GM12873 (cell line): ENCODE data around the gene PARP16.

Experiments
- TF ChIP-seq, protein P1 (sequence below): IDR thresholded peaks from 2 replicates; pipeline ENCODE4 v1.5.1; 2012; ENCODE audit warnings: low read depth, mild to moderate bottlenecking, moderate library complexity, low read length, control low read depth; ENCODE audit not compliant: insufficient read depth; ENCODE audit errors: missing control alignments

Gene PARP16

DNA sequence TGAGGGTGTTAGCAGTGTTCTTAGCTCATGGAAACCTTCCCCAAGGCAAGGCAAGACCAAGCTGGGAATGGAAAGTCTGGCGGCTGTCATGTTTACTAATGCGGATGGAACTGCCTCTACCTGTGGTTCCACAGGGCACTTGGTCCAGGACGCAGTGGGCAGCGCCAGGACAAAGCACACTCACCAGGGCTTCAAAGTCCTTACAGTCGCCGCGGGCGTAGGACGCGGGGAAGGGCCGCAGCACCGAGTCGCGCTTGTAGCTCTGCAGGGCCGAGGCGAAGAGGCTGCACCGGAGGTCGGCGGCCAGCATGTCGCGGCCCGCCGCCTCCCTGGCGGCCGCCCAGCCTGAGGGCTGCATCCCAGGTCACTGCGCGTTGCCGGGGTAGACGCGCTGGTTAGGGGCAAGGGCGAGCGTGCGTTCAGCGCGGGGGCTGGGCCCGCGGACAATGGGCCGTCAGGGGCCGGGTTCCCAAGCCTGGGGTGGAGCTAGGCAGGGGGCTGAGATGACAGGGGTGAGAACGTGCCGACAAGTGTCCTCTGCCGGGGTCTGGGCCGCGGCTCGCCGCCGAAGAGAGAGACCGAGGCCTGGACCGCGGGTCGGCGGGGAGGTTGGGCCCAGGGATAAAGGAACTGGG is 497 bp downstream of the PARP16 start:
- TF ChIP-seq, protein P1, sequence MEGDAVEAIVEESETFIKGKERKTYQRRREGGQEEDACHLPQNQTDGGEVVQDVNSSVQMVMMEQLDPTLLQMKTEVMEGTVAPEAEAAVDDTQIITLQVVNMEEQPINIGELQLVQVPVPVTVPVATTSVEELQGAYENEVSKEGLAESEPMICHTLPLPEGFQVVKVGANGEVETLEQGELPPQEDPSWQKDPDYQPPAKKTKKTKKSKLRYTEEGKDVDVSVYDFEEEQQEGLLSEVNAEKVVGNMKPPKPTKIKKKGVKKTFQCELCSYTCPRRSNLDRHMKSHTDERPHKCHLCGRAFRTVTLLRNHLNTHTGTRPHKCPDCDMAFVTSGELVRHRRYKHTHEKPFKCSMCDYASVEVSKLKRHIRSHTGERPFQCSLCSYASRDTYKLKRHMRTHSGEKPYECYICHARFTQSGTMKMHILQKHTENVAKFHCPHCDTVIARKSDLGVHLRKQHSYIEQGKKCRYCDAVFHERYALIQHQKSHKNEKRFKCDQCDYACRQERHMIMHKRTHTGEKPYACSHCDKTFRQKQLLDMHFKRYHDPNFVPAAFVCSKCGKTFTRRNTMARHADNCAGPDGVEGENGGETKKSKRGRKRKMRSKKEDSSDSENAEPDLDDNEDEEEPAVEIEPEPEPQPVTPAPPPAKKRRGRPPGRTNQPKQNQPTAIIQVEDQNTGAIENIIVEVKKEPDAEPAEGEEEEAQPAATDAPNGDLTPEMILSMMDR = no peak

DNA sequence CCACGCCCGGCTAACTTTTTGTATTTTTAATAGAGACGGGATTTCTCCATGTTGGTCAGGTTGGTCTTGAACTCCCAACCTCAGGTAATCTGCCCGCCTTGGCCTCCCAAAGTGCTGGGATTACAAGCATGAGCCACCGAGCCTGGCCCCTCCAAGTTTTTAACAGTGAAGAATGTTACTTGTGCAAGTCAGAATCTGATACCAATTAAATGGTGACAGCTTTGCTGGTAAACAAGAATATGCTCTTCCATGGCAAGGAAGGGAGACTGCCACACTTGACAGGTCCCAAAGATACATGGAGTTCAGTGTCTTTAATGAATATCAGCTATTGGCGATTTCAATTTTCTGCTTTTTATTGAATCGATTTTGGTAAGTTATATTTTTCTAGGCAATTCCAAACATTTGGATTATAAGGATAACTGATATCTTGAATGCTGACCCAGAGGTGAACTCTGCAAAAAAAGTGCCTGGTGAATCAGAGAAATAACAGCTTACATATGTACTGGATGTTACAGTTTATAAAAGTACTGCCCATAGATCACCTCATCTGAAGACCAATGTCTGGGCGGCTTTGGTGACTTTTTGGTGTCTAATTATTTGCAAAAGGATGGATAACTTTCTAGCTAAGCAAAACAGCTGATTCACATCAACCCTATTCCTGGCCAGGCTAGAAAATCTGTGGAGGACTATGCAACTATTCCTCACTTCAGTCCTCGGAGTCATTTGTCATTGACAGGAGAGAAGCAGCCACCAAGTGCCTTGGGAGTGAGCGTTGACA is 1.2 kb downstream of the PARP16 start:
- TF ChIP-seq, protein P1 = no peak

DNA sequence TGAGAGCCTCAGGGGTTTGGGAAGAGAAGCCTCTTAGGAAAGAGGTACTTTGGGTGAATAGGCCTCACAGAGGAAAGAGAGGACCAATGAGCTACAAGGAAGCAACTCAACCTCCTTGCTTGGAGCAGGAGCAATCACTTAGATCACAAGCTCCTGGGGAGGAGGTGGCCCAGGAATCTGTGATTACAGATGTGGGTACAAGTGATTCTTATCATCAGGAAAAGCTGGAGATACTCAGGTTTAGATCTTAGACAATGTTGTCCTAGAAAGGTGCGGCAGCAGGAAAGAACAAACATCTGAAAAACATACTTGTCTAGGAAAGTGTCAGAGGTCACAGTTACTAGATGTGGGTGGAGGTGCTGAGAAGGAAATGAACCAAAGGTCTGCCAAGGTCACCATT is 8.2 kb downstream of the PARP16 start:
- TF ChIP-seq, protein P1 = no peak

DNA sequence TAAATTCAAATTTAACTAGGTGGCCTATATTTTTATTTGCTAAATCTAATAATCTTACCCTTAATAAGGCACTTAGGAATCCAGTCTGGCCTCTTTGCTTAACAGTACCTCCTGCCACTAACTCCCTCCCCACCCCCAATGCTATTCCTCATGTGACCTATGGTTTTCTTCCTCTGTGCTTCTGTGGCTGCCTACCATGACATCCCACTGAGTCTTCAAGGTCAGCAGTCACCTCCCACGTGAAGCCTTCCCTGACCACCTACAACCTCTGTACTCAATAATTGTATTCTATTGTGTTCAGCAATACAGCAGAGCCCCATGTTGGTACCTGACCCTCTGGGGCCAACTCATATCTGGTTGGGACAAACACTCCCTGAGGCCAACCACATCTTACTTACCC is 9.7 kb downstream of the PARP16 start:
- TF ChIP-seq, protein P1 = no peak

GRCh38 chr15:65275728-65276126 is 11.0 kb downstream of the PARP16 start:
- TF ChIP-seq, protein P1 = no peak

GRCh38 chr15:65275104-65275727 is 11.5 kb downstream of the PARP16 start:
- TF ChIP-seq, protein P1 = no peak

DNA sequence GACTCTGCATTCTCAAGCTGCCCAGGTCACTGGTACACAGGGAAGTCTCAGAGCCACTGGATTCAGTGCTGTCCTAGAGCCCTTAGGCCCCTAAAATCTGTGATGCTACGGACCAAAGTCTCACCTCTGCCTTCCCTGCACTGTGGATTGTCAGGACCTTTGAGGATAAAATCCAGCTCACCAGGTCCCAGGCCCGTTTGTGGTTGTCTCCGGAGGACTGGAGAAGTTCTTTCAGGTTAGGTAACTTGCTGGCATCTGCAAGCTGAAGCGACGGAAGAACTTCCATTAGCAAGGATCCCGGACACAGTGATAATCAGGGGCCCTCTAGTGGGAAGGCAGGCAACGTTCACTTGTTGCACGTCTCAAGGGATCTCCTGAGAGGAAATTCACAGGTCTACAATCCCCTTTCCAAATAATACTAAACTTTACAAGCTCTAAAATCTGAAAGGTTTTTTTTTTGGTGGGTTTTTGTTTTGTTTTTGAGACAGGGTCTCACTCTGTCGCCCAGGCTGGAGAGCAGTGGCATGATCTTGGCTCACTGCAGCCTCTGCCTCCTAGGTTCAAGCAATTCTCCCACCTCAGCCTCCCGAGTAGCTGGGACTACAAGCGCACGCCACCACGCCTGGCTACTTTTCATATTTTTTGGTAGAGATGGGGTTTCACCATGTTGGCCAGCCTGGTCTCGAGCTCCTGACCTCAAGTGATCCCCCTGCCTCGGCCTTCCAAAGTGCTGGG is 15.7 kb downstream of the PARP16 start:
- TF ChIP-seq, protein P1 = peak; percentile 62
